SK-N-SH treated with all-trans-retinoic acid at 6 μM for 48 hours (cell line): ENCODE results near the gene PTPRN2.

Experiments used
- ATAC-seq: fragments of 200-7000 bp; cut with Tn5 transposase; 3 replicates; pipeline ENCODE4 v1.9.1; 2020; ENCODE audit warnings: mild to moderate bottlenecking, moderate library complexity
- ARNTL ChIP-seq: fragments of 450-650 bp; formaldehyde crosslinking; IDR thresholded peaks from 2 replicates; pipeline ENCODE4 v1.5.0; 2020; ENCODE audit warnings: low read depth, mild to moderate bottlenecking, moderate library complexity, borderline replicate concordance
- BACH2 ChIP-seq: fragments of 250-450 bp; sonication (Bioruptor Pico); IDR thresholded peaks from 2 replicates; pipeline ENCODE4 v1.9.0; 2021; ENCODE audit warnings: mild to moderate bottlenecking, borderline replicate concordance
- CREB5 ChIP-seq: fragments of 250-450 bp; sonication (Bioruptor Pico); IDR thresholded peaks from 2 replicates; pipeline ENCODE4 v1.5.1; 2020; ENCODE audit warnings: low read depth, mild to moderate bottlenecking, moderate library complexity
- CSDC2 ChIP-seq: fragments of 250-450 bp; sonication (Bioruptor Pico); IDR thresholded peaks from 2 replicates; pipeline ENCODE4 v1.5.0; 2020; ENCODE audit warnings: mild to moderate bottlenecking, moderate library complexity
- CSRNP3 ChIP-seq: fragments of 250-450 bp; sonication (Bioruptor Pico); IDR thresholded peaks from 2 replicates; pipeline ENCODE4 v1.5.1; 2021; ENCODE audit warnings: mild to moderate bottlenecking, moderate library complexity
- ESRRG ChIP-seq: fragments of 250-450 bp; sonication (Bioruptor Pico); IDR thresholded peaks from 2 replicates; pipeline ENCODE4 v1.6.1; 2021; ENCODE audit warnings: mild to moderate bottlenecking
- GLIS3 ChIP-seq: fragments of 250-450 bp; sonication (Bioruptor Pico); IDR thresholded peaks from 2 replicates; pipeline ENCODE4 v1.5.0; 2020; ENCODE audit warnings: mild to moderate bottlenecking, moderate library complexity
- ISL1 ChIP-seq: fragments of 250-450 bp; sonication (Bioruptor Pico); IDR thresholded peaks from 2 replicates; pipeline ENCODE4 v2.1.2; 2022; ENCODE audit warnings: mild to moderate bottlenecking, moderate library complexity
- OSR1 ChIP-seq: fragments of 250-450 bp; sonication (Bioruptor Pico); IDR thresholded peaks from 2 replicates; pipeline ENCODE4 v1.8.0; 2022; ENCODE audit warnings: moderate library complexity, mild to moderate bottlenecking, inconsistent platforms
- PATZ1 ChIP-seq: fragments of 250-450 bp; sonication (Bioruptor Pico); IDR thresholded peaks from 2 replicates; pipeline ENCODE4 v1.8.0; 2020; ENCODE audit warnings: mild to moderate bottlenecking, moderate library complexity, borderline replicate concordance
- PPARA ChIP-seq: fragments of 250-450 bp; sonication (Bioruptor Pico); IDR thresholded peaks from 2 replicates; pipeline ENCODE4 v1.5.0; 2020; ENCODE audit warnings: mild to moderate bottlenecking, borderline replicate concordance
- RARB ChIP-seq: fragments of 250-450 bp; sonication (Bioruptor Pico); IDR thresholded peaks from 2 replicates; pipeline ENCODE4 v1.8.0; 2021; ENCODE audit warnings: mild to moderate bottlenecking, moderate library complexity
- SNAI2 ChIP-seq: fragments of 250-450 bp; sonication (Bioruptor Pico); IDR thresholded peaks from 2 replicates; pipeline ENCODE4 v1.5.0; 2020; ENCODE audit warnings: mild to moderate bottlenecking, moderate library complexity
- TCF4 ChIP-seq: fragments of 250-450 bp; sonication (Bioruptor Pico); IDR thresholded peaks from 2 replicates; pipeline ENCODE4 v1.8.0; 2021; ENCODE audit warnings: mild to moderate bottlenecking, moderate library complexity, borderline replicate concordance
- TOX ChIP-seq: fragments of 250-450 bp; sonication (Bioruptor Pico); IDR thresholded peaks from 2 replicates; pipeline ENCODE4 v1.8.0; 2021; ENCODE audit warnings: mild to moderate bottlenecking, moderate library complexity, borderline replicate concordance
- TSHZ2 ChIP-seq: fragments of 250-450 bp; sonication (Bioruptor Pico); IDR thresholded peaks from 2 replicates; pipeline ENCODE4 v1.5.0; 2020; ENCODE audit warnings: mild to moderate bottlenecking, moderate library complexity
- ZC3H10 ChIP-seq: fragments of 250-450 bp; sonication (Bioruptor Pico); IDR thresholded peaks from 2 replicates; pipeline ENCODE4 v1.5.1; 2021; ENCODE audit warnings: mild to moderate bottlenecking, moderate library complexity
- ZFP3 ChIP-seq: fragments of 250-450 bp; sonication (Bioruptor Pico); IDR thresholded peaks from 2 replicates; pipeline ENCODE4 v1.5.0; 2020; ENCODE audit warnings: mild to moderate bottlenecking, moderate library complexity
- ZFP30 ChIP-seq: fragments of 450-650 bp; formaldehyde crosslinking; IDR thresholded peaks from 2 replicates; pipeline ENCODE4 v1.5.0; 2022; ENCODE audit warnings: mild to moderate bottlenecking, moderate library complexity
- ZNF565 ChIP-seq: fragments of 450-650 bp; formaldehyde crosslinking; conservative IDR thresholded peaks from 2 replicates; pipeline ENCODE4 v1.5.0; 2020; ENCODE audit warnings: low read depth, mild to moderate bottlenecking, moderate library complexity
- ZNF70 ChIP-seq: fragments of 450-650 bp; formaldehyde crosslinking; IDR thresholded peaks from 2 replicates; pipeline ENCODE4 v1.5.0; 2020; ENCODE audit warnings: mild to moderate bottlenecking, moderate library complexity
- ZNF8 ChIP-seq: fragments of 450-650 bp; formaldehyde crosslinking; IDR thresholded peaks from 2 replicates; pipeline ENCODE4 v1.5.0; 2020; ENCODE audit warnings: mild to moderate bottlenecking, moderate library complexity

PTPRN2 gene

GRCh38 chr7:158268816-158269535 lies 318.6 kb downstream of the PTPRN2 start:
- no peak for TF ChIP-seq PPARA
- TF ChIP-seq ESRRG (CRISPR knock-in tag), result no peak
- TF ChIP-seq ZNF8 (CRISPR knock-in tag), result no peak
- no peak for TF ChIP-seq GLIS3 (CRISPR knock-in tag)
- TF ChIP-seq ZNF565 (CRISPR knock-in tag), result no peak
- no peak for TF ChIP-seq CSRNP3 (CRISPR knock-in tag)
- TF ChIP-seq PATZ1 (CRISPR knock-in tag), result no peak
- no peak for TF ChIP-seq BACH2 (CRISPR knock-in tag)
- TF ChIP-seq TCF4 (CRISPR knock-in tag), result no peak
- TF ChIP-seq CREB5, result no peak
- TF ChIP-seq TOX (CRISPR knock-in tag), result no peak
- no peak for TF ChIP-seq ZC3H10 (CRISPR knock-in tag)
- no peak for TF ChIP-seq ISL1 (CRISPR knock-in tag)
- TF ChIP-seq ZNF70 (CRISPR knock-in tag), result no peak
- TF ChIP-seq ARNTL, result no peak
- no peak for TF ChIP-seq ZFP3 (CRISPR knock-in tag)
- TF ChIP-seq CSDC2, result no peak
- no peak for ATAC-seq

- TF ChIP-seq OSR1 (CRISPR knock-in tag) (no peak), ZNF565 (CRISPR knock-in tag) (no peak), BACH2 (CRISPR knock-in tag) (no peak), ZNF8 (CRISPR knock-in tag) (no peak), ZFP30 (CRISPR knock-in tag) (no peak), PPARA (no peak), ESRRG (CRISPR knock-in tag) (no peak), RARB (CRISPR knock-in tag) (no peak), ZFP3 (CRISPR knock-in tag) (no peak), ARNTL (no peak), TSHZ2 (CRISPR knock-in tag) (no peak)
- no peak for ATAC-seq
These were observed 319.7 kb downstream of the PTPRN2 start for GRCh38 chr7:158267742-158268435.

- ATAC-seq, result no peak
- TF ChIP-seq GLIS3 (CRISPR knock-in tag) (no peak), ZNF565 (CRISPR knock-in tag) (no peak), CSRNP3 (CRISPR knock-in tag) (no peak), ZC3H10 (CRISPR knock-in tag) (no peak), RARB (CRISPR knock-in tag) (no peak), TCF4 (CRISPR knock-in tag) (no peak), CREB5 (no peak), BACH2 (CRISPR knock-in tag) (no peak), ISL1 (CRISPR knock-in tag) (no peak), SNAI2 (no peak)
These were observed 320.5 kb downstream of the PTPRN2 start for GRCh38 chr7:158266817-158267741.
